Keratinocyte (primary cell): ENCODE measurements around the gene CBL.

Experiments
- CTCF ChIP-seq, 3 experiments: IDR thresholded peaks in 1 of 3; conservative IDR thresholded peaks in 1 of 3; optimal IDR thresholded peaks in 1 of 3; 2 replicates in 2 of 3; 3 replicates in 1 of 3; pipeline versions ENCODE3 to v1.5.1; 2011; ENCODE audit warnings: low read length in 3 of 3, mild to moderate bottlenecking in 3 of 3, moderate library complexity in 2 of 3, control low read depth in 1 of 3, inconsistent platforms in 1 of 3; ENCODE audit not compliant: insufficient read depth in 2 of 3; ENCODE audit errors: extremely low read depth in 1 of 3
- EZH2 ChIP-seq: IDR thresholded peaks from one replicate; pipeline ENCODE4 v1.6.1; 2012; ENCODE audit warnings: inconsistent platforms, mild to moderate bottlenecking, low read length, moderate library complexity

DNA sequence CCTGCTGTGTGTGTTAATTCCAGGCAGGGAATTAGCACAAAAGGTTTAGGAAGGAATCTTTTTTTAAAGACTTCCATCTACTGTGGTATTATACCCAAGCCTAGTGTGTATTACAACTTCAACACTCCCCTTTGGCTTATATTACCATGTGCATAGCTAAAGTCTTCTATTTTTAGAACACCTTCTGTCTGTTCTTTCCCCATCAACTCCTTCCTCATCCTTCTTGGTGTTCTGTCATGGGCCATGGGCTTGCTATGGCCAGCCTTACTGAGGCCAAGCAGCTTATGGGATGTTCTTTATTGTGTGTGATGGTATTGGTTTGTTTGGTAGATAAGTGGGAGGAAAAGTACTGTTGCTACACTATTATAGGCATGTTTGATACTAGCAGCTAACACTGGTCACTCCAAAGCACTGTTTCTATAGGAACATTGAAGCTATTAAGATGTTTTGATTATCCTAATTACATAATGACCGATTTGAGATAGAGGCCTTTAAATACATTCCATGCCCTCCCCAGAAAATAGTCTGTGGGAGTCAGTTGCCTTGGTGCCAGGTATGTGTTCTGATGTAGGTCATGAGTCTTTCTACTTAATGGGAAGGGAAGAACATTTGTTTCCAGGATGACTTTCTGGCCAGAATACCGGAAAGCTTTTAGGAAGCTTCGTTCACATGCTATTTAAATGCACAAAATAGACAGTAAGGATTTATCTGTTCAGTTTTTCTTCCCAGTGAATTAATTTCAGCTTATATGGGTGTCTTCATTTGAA is 94.2 kb downstream of the CBL start:
- no peak for TF ChIP-seq CTCF (optimal IDR thresholded peaks at IDR 0.05 in 1 of 3, IDR thresholded peaks at IDR 0.05 in 1 of 3, conservative IDR thresholded peaks at IDR 0.05 in 1 of 3; ENCODE audit: extremely low read depth in 1 of 3, insufficient read depth in 2 of 3, low read length in 3 of 3)
- TF ChIP-seq EZH2: no peak
